ENCODE data around the gene DIPK1A. TPM values are rescaled to one million over a fixed set of nuclear protein-coding genes. Genes with fewer than 3 reads are reported as not detected.

The DIPK1A gene
- total and polyA plus RNA-seq, 3 donors from 2014 or later, result 14.7 to 25.4 (median 21.4) TPM

DNA sequence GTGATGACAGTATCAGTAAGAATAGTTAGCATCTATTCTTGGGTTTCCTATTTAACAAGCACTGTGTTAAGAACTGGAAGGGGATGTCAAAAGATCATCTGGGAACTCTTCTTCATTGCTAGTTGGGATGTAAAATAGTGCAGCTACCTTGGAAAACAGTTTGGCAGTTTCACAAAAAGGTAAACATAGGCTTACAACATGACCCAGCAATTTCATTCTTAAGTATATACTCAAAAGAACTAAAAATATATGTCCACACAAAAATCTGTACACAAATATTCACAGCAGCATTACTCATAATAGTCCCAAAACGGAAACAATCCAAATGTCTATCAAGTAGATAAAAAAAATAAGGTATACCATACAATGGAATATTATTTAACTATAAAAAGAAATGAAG lies 45.7 kb downstream of the DIPK1A start:
- TF ChIP-seq POLR2A (IDR thresholded peaks at IDR 0.05) (no peak), CTCF (IDR thresholded peaks at IDR 0.05) (no peak)
- Histone ChIP-seq H3K4me3 (no peak overlapping the region), H3K4me1 (no peaks in the 10 kb centered on the region), H3K36me3 (ENCODE audit: low read depth, missing control alignments) (no peaks in the 10 kb centered on the region), H3K9me3 (no peaks in the 10 kb centered on the region), H3K27ac (no peak overlapping the region), H3K27me3 (no peaks in the 10 kb centered on the region)
- intact Hi-C loops (cut with DNase I; ENCODE audit: low total_unique reads), result no loop called here
- WGBS, 2 donors, result 79 to 91% methylated on average over 1 of the region's 1 CpG
- DNase-seq, result no peak

DNA sequence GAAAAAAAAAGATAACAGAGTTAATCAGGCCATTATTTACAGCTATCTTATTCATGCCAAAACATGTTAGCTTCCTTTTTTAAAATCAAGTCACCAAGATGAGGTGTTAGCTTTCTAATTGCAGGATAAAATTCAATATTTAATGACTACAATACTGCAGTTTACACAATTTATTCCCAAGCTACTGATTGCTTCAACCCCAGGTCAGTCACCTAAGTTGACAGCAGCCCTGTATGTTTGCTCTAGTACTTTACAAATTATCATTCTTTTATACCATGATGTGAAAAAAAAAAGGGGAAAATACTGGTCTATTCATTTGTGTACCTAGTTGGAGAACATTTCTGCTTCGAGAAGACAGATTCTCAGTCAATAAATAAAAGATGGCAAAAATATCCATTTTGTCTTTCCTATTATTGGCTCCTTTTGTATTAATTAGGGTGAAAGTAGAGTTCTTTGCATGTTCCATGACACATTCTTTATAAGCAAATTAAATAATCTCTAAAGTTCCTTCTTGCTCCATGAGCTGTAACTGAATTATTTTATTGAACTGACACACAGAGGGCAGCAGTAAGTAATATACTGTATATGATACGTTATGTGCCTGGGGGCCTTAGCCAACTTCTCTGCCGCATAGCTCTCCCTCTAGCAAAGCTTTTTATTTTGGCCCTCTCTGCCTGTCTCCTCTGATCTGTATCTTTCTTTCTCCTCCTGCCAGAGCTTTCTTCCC lies 48.0 kb downstream of the DIPK1A start:
- DNase-seq, result no peak
- WGBS, 2 donors, result 90 to 94% methylated on average over 3 of the region's 3 CpGs
- intact Hi-C loops (cut with DNase I; ENCODE audit: low total_unique reads), result no loop called here
- no peaks in the 10 kb centered on the region for H3K27me3 ChIP-seq
- no peaks in the 10 kb centered on the region for H3K36me3 ChIP-seq (ENCODE audit: low read depth, missing control alignments)
- no peaks in the 10 kb centered on the region for H3K4me1 ChIP-seq
- TF ChIP-seq POLR2A (IDR thresholded peaks at IDR 0.05) (no peak), CTCF (IDR thresholded peaks at IDR 0.05) (no peak)
- H3K27ac ChIP-seq, result no peak overlapping the region
- no peaks in the 10 kb centered on the region for H3K9me3 ChIP-seq
- no peak overlapping the region for H3K4me3 ChIP-seq

- Histone ChIP-seq H3K27ac (no peak overlapping the region), H3K27me3 (no peaks in the 10 kb centered on the region), H3K36me3 (ENCODE audit: low read depth, missing control alignments) (no peaks in the 10 kb centered on the region), H3K9me3 (no peaks in the 10 kb centered on the region), H3K4me1 (no peaks in the 10 kb centered on the region), H3K4me3 (no peak overlapping the region)
- no peak for DNase-seq
- 63 to 69% methylated on average over 4 of the region's 4 CpGs for WGBS, 2 donors
- intact Hi-C loops (cut with DNase I; ENCODE audit: low total_unique reads), result no loop called here
- TF ChIP-seq CTCF (IDR thresholded peaks at IDR 0.05) (no peak), POLR2A (IDR thresholded peaks at IDR 0.05) (no peak)
Observed at GRCh38 chr1:92910081-92910480, 51.2 kb downstream of the DIPK1A start.

DNA sequence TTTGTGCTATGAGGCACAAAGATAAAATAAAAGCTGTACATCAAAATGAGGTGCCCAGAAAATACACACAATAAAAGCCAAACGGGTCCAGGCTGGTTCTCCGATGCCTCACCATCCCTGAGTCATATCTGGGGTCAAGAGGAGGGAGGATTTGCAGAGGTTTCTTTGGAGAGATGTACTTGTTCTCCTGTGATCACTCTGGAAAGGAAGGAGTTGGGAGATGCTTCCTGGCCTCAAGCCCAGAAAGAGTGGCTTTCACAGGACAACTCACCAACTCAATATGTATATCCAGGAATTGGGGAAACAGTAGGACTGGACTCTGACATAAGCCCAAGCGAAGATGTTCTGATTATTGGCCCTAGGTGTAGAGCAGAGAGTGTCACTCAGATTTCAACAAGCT lies 51.9 kb downstream of the DIPK1A start:
- H3K27me3 ChIP-seq, result no peaks in the 10 kb centered on the region
- TF ChIP-seq CTCF (IDR thresholded peaks at IDR 0.05) (no peak), POLR2A (IDR thresholded peaks at IDR 0.05) (no peak)
- H3K4me1 ChIP-seq, result no peaks in the 10 kb centered on the region
- no peaks in the 10 kb centered on the region for H3K36me3 ChIP-seq (ENCODE audit: low read depth, missing control alignments)
- no peak overlapping the region for H3K27ac ChIP-seq
- DNase-seq, result no peak
- WGBS, 2 donors, result 84 to 86% methylated on average over 3 of the region's 3 CpGs
- H3K4me3 ChIP-seq, result no peak overlapping the region
- intact Hi-C loops (cut with DNase I; ENCODE audit: low total_unique reads), result no loop called here
- no peaks in the 10 kb centered on the region for H3K9me3 ChIP-seq
